ENCODE results near the gene RPP14.

RPP14 gene

DNA sequence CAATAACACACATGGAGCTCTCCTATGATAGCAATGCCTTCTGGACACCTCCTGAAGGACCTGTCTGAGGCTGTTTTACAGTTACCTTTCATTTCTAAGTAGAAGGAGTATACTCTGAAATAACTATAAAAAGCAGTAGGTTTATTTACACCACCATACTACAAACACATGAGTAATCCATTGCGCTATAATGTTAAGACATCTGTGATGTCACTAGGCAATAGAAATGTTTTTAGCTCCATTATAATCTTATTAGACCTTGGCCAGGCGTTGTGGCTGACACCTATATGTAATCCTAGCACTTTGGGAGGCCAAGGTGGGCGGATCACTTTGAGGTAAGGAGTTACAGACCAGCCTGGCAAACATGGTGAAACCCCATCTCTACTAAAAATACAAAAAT is 51.4 kb downstream of the RPP14 start:
- no peak for DNase-seq (ENCODE audit: low spot score)

- no peak for DNase-seq (ENCODE audit: low spot score)
Observed at GRCh38 chr3:58358092-58358491, 52.0 kb downstream of the RPP14 start.

GRCh38 chr3:58358808-58359207 is 52.8 kb downstream of the RPP14 start:
- no peak for DNase-seq (ENCODE audit: low spot score)

- no peak for DNase-seq (ENCODE audit: low spot score)
Observed at GRCh38 chr3:58359621-58360020, 53.6 kb downstream of the RPP14 start.

DNA sequence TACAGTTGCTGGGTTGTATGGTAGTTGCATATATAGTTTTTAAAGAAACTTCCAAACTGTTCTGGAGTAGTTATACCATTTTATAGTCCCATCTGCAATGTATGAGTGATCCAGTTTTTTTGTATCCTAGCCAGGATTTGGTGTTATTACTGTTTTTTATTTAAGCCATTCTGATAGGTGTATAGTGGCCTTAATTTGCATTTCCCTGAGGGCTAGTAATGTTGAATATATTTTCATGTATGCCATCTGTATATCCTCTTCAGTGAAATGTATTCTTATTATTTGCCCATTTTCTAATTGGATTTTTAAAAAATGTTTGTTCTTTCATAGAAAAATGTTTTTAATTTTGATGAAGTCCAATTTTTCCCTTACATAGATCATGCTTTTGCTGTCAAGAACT is 55.8 kb downstream of the RPP14 start:
- DNase-seq (ENCODE audit: low spot score): no peak

- no peak for DNase-seq (ENCODE audit: low spot score)
Observed at GRCh38 chr3:58366699-58367098, 60.7 kb downstream of the RPP14 start.

GRCh38 chr3:58369038-58369437 is 63.0 kb downstream of the RPP14 start:
- no peak for DNase-seq (ENCODE audit: low spot score)
